AG04450 (cell line): Measurements from ENCODE around the gene UBXN1. TPM values are rescaled to one million over a fixed set of nuclear protein-coding genes. Genes with fewer than 3 reads are reported as not detected.

Experiments
- CTCF ChIA-PET: fragments of 300-600, 350-600 bp; formaldehyde crosslinking; extraction: SDS; loops from one replicate; lab custom pipeline; 2022; ENCODE audit warnings: antibody characterized with exemption, inconsistent platforms; lab: Charles Lee
- POLR2A ChIA-PET: fragments of 350-600 bp; formaldehyde crosslinking; extraction: SDS; loops from one replicate; lab custom pipeline; 2021; ENCODE audit warnings: antibody characterized with exemption, inconsistent platforms; lab: Yijun Ruan, JAX
- DNase-seq: peaks from one replicate; pipeline ENCODE4 v3.0.0-alpha.2; 2011; ENCODE audit warnings: low read depth, low spot score
- H3K27ac ChIP-seq: one replicate; pipeline ENCODE4 v1.5.1; 2012; ENCODE audit warnings: low read depth, low read length, control low read depth
- H3K27me3 ChIP-seq: one replicate; pipeline ENCODE4 v1.6.0; 2012; ENCODE audit warnings: low read length; ENCODE audit not compliant: control insufficient read depth, insufficient read depth
- H3K4me3 ChIP-seq: 2 replicates; pipeline ENCODE4 v1.5.1; 2011; ENCODE audit warnings: mild to moderate bottlenecking, low read depth, low read length, control low read depth
- H3K9me3 ChIP-seq: 2 replicates; pipeline ENCODE4 v1.5.1; 2012; ENCODE audit warnings: low read length; ENCODE audit not compliant: control insufficient read depth, insufficient read depth
- CTCF ChIP-seq: IDR thresholded peaks from 2 replicates; pipeline ENCODE4 v1.5.1; 2011; ENCODE audit warnings: low read depth, low read length, control low read depth, inconsistent platforms
- polyA plus RNA-seq: library from polyadenylated mRNA; depleted of rRNA; stranded (reverse); fragments of >200 nt; gene quantifications from 2 replicates; pipeline ENCODE4 v1.2.3, GENCODE V29; 2011

Gene UBXN1
- polyA plus RNA-seq, 1 experiment, result 100 TPM

GRCh38 chr11:62671236-62671607 is 7.7 kb downstream of the UBXN1 start:
- no peaks in the 10 kb centered on the region; the same call in 1 of the 2 replicates for H3K9me3 ChIP-seq
- ChIA-PET CTCF (interaction anchor here (1.5 to 2.1 kb wide), 2 partner anchors 9 to 277 kb away, joined by 3 to 13 read pairs; no protein-coding TSS in a partner anchor), POLR2A (interaction anchor here (0.6 to 2.2 kb wide), 17 partner anchors 10 to 170 kb away, joined by 3 to 17 read pairs (median 5); partner anchors contain the start of genes B3GAT3, EEF1G, HNRNPUL2 and INTS5)
- peak overlapping the region; percentile 84 for H3K4me3 ChIP-seq
- TF ChIP-seq CTCF, result no peak
- H3K27ac ChIP-seq, result peak overlapping the region; percentile 81
- no peaks in the 10 kb centered on the region for H3K27me3 ChIP-seq
- DNase-seq, result no peak

- H3K4me3 ChIP-seq, result no peak overlapping the region
- peak overlapping the region; percentile 39 for H3K27ac ChIP-seq
- CTCF ChIA-PET, result interaction anchor here (0.6 to 1.5 kb wide), 3 partner anchors 12 to 275 kb away, joined by 3 to 5 read pairs (median 3); no protein-coding TSS in a partner anchor
- H3K27me3 ChIP-seq, result no peaks in the 10 kb centered on the region
- POLR2A ChIA-PET, result interaction anchor here (0.7 to 1.8 kb wide), 5 partner anchors 10 to 1040 kb away, joined by 4 to 7 read pairs (median 5); partner anchors contain the start of genes EEF1G, GANAB, UBXN1 and ZBTB3
- DNase-seq, result no peak
- TF ChIP-seq CTCF, result no peak
- peaks cover 3% of the 10 kb centered on the region; the same call in 1 of the 2 replicates for H3K9me3 ChIP-seq
Measured at GRCh38 chr11:62669420-62670161, 9.3 kb downstream of the UBXN1 start.

GRCh38 chr11:62667460-62667859 is 11.4 kb downstream of the UBXN1 start:
- Histone ChIP-seq H3K4me3 (no peak overlapping the region), H3K27ac (no peak overlapping the region), H3K9me3 (peaks cover 4% of the 10 kb centered on the region; the same call in 1 of the 2 replicates), H3K27me3 (no peaks in the 10 kb centered on the region)
- ChIA-PET CTCF (interaction anchor here (1.2 to 2.3 kb wide), 3 partner anchors 13 to 75 kb away, joined by 3 to 11 read pairs (median 5); no protein-coding TSS in a partner anchor), POLR2A (interaction anchor here (0.6 to 4.2 kb wide), 9 partner anchors 12 to 174 kb away, joined by 3 to 150 read pairs (median 3); partner anchors contain the start of genes B3GAT3, HNRNPUL2, INTS5 and LRRN4CL)
- TF ChIP-seq CTCF, result no peak
- no peak for DNase-seq

GRCh38 chr11:62666259-62666926 is 12.5 kb downstream of the UBXN1 start:
- no peak for DNase-seq
- POLR2A ChIA-PET, result interaction anchor here (0.6 to 4.2 kb wide), 22 partner anchors 14 to 554 kb away, joined by 3 to 150 read pairs (median 16); partner anchors contain the start of genes B3GAT3, EEF1G, HNRNPUL2 and INTS5
- CTCF ChIA-PET, result interaction anchor here (0.8 to 2.3 kb wide), 2 partner anchors 14 to 55 kb away, joined by 3 to 11 read pairs; no protein-coding TSS in a partner anchor
- Histone ChIP-seq H3K27ac (peak overlapping the region; percentile 90), H3K9me3 (peaks cover 4% of the 10 kb centered on the region; the same call in 1 of the 2 replicates), H3K27me3 (no peaks in the 10 kb centered on the region), H3K4me3 (peak overlapping the region; percentile 96)
- no peak for TF ChIP-seq CTCF
